RWPE1 (cell line): ENCODE results near the gene CFAP210.
A peak's percentile ranks its signal among the peaks of the same experiment; 100 is the strongest.
"Not testable (repeated sequence)": the region's sequence is repeated elsewhere in the genome, so short reads cannot be mapped to it uniquely, and the experiment has no call there.

Experiments
- CTCF ChIA-PET: fragments of 350-600 bp; sonication (Branson Sonifier 250); formaldehyde crosslinking; extraction: SDS; loops from one replicate; lab custom pipeline; 2021; lab: Yijun Ruan, JAX
- POLR2A ChIA-PET: fragments of 400-600 bp; formaldehyde crosslinking; extraction: SDS; loops from one replicate; lab custom pipeline; 2020; ENCODE audit warnings: antibody characterized with exemption; ENCODE audit not compliant: low non-redundant PET; lab: Yijun Ruan, JAX
- DNase-seq: peaks from one replicate; pipeline ENCODE4 v3.0.0; 2012; ENCODE audit warnings: low spot score
- H3K27ac ChIP-seq: fragments of 450-650 bp; 2 replicates; pipeline ENCODE4 v1.5.1; 2017
- CTCF ChIP-seq: fragments of 450-650 bp; conservative IDR thresholded peaks from 2 replicates; pipeline ENCODE4 v1.5.1; 2017; ENCODE audit warnings: low read depth, mild to moderate bottlenecking

The CFAP210 gene

GRCh38 chr2:169705927-169706326, 11.7 kb upstream of the CFAP210 start:
- DNase-seq, result no peak
- ChIA-PET CTCF (no interaction called here), POLR2A (no interaction called here)
- H3K27ac ChIP-seq, result no peak overlapping the region
- no peak for TF ChIP-seq CTCF

GRCh38 chr2:169704160-169704708, 10.0 kb upstream of the CFAP210 start:
- ChIA-PET POLR2A (interaction anchor here (0.5 kb wide), 1 partner anchor 97 kb away, joined by 5 read pairs; no protein-coding TSS in a partner anchor), CTCF (interaction anchor here (0.5 to 0.6 kb wide), 2 partner anchors 405 to 572 kb away, joined by 3 read pairs; no protein-coding TSS in a partner anchor)

GRCh38 chr2:169702996-169703395, 8.8 kb upstream of the CFAP210 start:
- ChIA-PET POLR2A (interaction anchor here (0.6 kb wide), 1 partner anchor 87 kb away, joined by 7 read pairs; no protein-coding TSS in a partner anchor), CTCF (interaction anchor here (0.5 to 0.6 kb wide), 2 partner anchors 112 to 345 kb away, joined by 3 to 4 read pairs; no protein-coding TSS in a partner anchor)
- H3K27ac ChIP-seq, result no peak overlapping the region
- TF ChIP-seq CTCF, result no peak
- DNase-seq, result no peak

More at GRCh38 chr2:169704160-169704708, 10.0 kb upstream of the CFAP210 start:
- no peak for DNase-seq
- H3K27ac ChIP-seq, result no peak overlapping the region
- no peak for TF ChIP-seq CTCF

- H3K27ac ChIP-seq, CTCF ChIA-PET, DNase-seq, POLR2A ChIA-PET: not testable (repeated sequence)
Measured at GRCh38 chr2:169699173-169699572, 5.0 kb upstream of the CFAP210 start.

GRCh38 chr2:169696381-169696780, 2.2 kb upstream of the CFAP210 start:
- CTCF ChIA-PET, result no interaction called here

GRCh38 chr2:169694894-169695260, 672 bp upstream of the CFAP210 start:
- ChIA-PET CTCF (no interaction called here), POLR2A (no interaction called here)
- no peak for TF ChIP-seq CTCF
- DNase-seq, result no peak
- H3K27ac ChIP-seq, result peak overlapping the region; percentile 77

More at GRCh38 chr2:169696381-169696780, 2.2 kb upstream of the CFAP210 start:
- no peak for TF ChIP-seq CTCF
- DNase-seq, result no peak
- POLR2A ChIA-PET, result no interaction called here
- H3K27ac ChIP-seq, result no peak overlapping the region

GRCh38 chr2:169693360-169693759, 845 bp downstream of the CFAP210 start:
- POLR2A ChIA-PET, result no interaction called here
- no peak overlapping the region for H3K27ac ChIP-seq
- CTCF ChIA-PET, result interaction anchor here (0.8 kb wide), 1 partner anchor 14 kb away, joined by 3 read pairs; no protein-coding TSS in a partner anchor
- TF ChIP-seq CTCF, result no peak
- no peak for DNase-seq
